Measurements from ENCODE around the gene SOS1.

Gene SOS1

GRCh38 chr2:39094717-39095363 is 26.0 kb downstream of the SOS1 start:
- POLR2A ChIA-PET: no interaction called here
- CTCF ChIA-PET: no interaction called here
- TF ChIP-seq LEF1 (IDR thresholded peaks at IDR 0.05; ENCODE audit: borderline replicate concordance): no peak
- TF ChIP-seq PKNOX1 (IDR thresholded peaks at IDR 0.05): no peak
- no peak for TF ChIP-seq NFRKB (IDR thresholded peaks at IDR 0.05)
- TF ChIP-seq SUZ12 (IDR thresholded peaks at IDR 0.05): no peak
- TF ChIP-seq BHLHE40 (IDR thresholded peaks at IDR 0.05; ENCODE audit: borderline replicate concordance): no peak
- TF ChIP-seq FOXK2 (IDR thresholded peaks at IDR 0.05): no peak
- no peak for TF ChIP-seq ARNT (IDR thresholded peaks at IDR 0.05)
- TF ChIP-seq ELF4 (IDR thresholded peaks at IDR 0.05): no peak
- TF ChIP-seq SP1 (IDR thresholded peaks at IDR 0.05): no peak
- TF ChIP-seq FOXA1 (IDR thresholded peaks at IDR 0.05): no peak
- DNase-seq (ENCODE audit: extremely low spot score): no peak

- ChIA-PET POLR2A (no interaction called here), CTCF (no interaction called here)
- no peak for DNase-seq (ENCODE audit: extremely low spot score)
- TF ChIP-seq TARDBP (IDR thresholded peaks at IDR 0.05): no peak
- no peak for TF ChIP-seq L3MBTL2 (conservative IDR thresholded peaks at IDR 0.05)
- TF ChIP-seq FOXM1 (IDR thresholded peaks at IDR 0.05; ENCODE audit: borderline replicate concordance): no peak
- TF ChIP-seq PKNOX1 (IDR thresholded peaks at IDR 0.05): no peak
- no peak for TF ChIP-seq CTBP1 (IDR thresholded peaks at IDR 0.05; ENCODE audit: borderline replicate concordance)
- no peak for TF ChIP-seq SP1 (IDR thresholded peaks at IDR 0.05)
- TF ChIP-seq LEF1 (IDR thresholded peaks at IDR 0.05; ENCODE audit: borderline replicate concordance): no peak
- TF ChIP-seq ARNT (IDR thresholded peaks at IDR 0.05): no peak
- TF ChIP-seq BHLHE40 (IDR thresholded peaks at IDR 0.05; ENCODE audit: borderline replicate concordance): no peak
- TF ChIP-seq ELF4 (IDR thresholded peaks at IDR 0.05): no peak
- no peak for TF ChIP-seq FOXA1 (IDR thresholded peaks at IDR 0.05)
- no peak for TF ChIP-seq ZNF384 (IDR thresholded peaks at IDR 0.05)
- no peak for TF ChIP-seq FOXK2 (IDR thresholded peaks at IDR 0.05)
- TF ChIP-seq SUZ12 (IDR thresholded peaks at IDR 0.05): no peak
- TF ChIP-seq HDGF (IDR thresholded peaks at IDR 0.05; ENCODE audit: borderline replicate concordance): no peak
- TF ChIP-seq NFRKB (IDR thresholded peaks at IDR 0.05): no peak
Observed at GRCh38 chr2:39093218-39093898, 27.5 kb downstream of the SOS1 start.

GRCh38 chr2:39091543-39091942 is 29.3 kb downstream of the SOS1 start:
- DNase-seq (ENCODE audit: extremely low spot score): no peak
- TF ChIP-seq SUZ12 (IDR thresholded peaks at IDR 0.05) (no peak), FOXM1 (IDR thresholded peaks at IDR 0.05; ENCODE audit: borderline replicate concordance) (no peak), L3MBTL2 (conservative IDR thresholded peaks at IDR 0.05) (no peak), CTBP1 (IDR thresholded peaks at IDR 0.05; ENCODE audit: borderline replicate concordance) (no peak), FOXK2 (IDR thresholded peaks at IDR 0.05) (no peak), PKNOX1 (IDR thresholded peaks at IDR 0.05) (no peak), FOXA1 (IDR thresholded peaks at IDR 0.05) (no peak), BHLHE40 (IDR thresholded peaks at IDR 0.05; ENCODE audit: borderline replicate concordance) (no peak), TARDBP (IDR thresholded peaks at IDR 0.05) (no peak), ARNT (IDR thresholded peaks at IDR 0.05) (no peak), ELF4 (IDR thresholded peaks at IDR 0.05) (no peak), NFRKB (IDR thresholded peaks at IDR 0.05) (no peak)
- ChIA-PET POLR2A (no interaction called here), CTCF (no interaction called here)

GRCh38 chr2:39091063-39091462 is 29.8 kb downstream of the SOS1 start:
- no peak for DNase-seq (ENCODE audit: extremely low spot score)
- TF ChIP-seq LEF1 (IDR thresholded peaks at IDR 0.05; ENCODE audit: borderline replicate concordance) (no peak), CTBP1 (IDR thresholded peaks at IDR 0.05; ENCODE audit: borderline replicate concordance) (no peak), FOXM1 (IDR thresholded peaks at IDR 0.05; ENCODE audit: borderline replicate concordance) (no peak), HDGF (IDR thresholded peaks at IDR 0.05; ENCODE audit: borderline replicate concordance) (no peak), NFRKB (IDR thresholded peaks at IDR 0.05) (no peak), BHLHE40 (IDR thresholded peaks at IDR 0.05; ENCODE audit: borderline replicate concordance) (no peak), SP1 (IDR thresholded peaks at IDR 0.05) (no peak), ARNT (IDR thresholded peaks at IDR 0.05) (no peak), TARDBP (IDR thresholded peaks at IDR 0.05) (no peak), ELF4 (IDR thresholded peaks at IDR 0.05) (no peak), L3MBTL2 (conservative IDR thresholded peaks at IDR 0.05) (no peak), FOXA1 (IDR thresholded peaks at IDR 0.05) (no peak), ZNF384 (IDR thresholded peaks at IDR 0.05) (no peak), PKNOX1 (IDR thresholded peaks at IDR 0.05) (no peak), FOXK2 (IDR thresholded peaks at IDR 0.05) (no peak), SUZ12 (IDR thresholded peaks at IDR 0.05) (no peak)
- ChIA-PET CTCF (no interaction called here), POLR2A (no interaction called here)

- POLR2A ChIA-PET: no interaction called here
- TF ChIP-seq SP1 (IDR thresholded peaks at IDR 0.05) (no peak), NFRKB (IDR thresholded peaks at IDR 0.05) (no peak), LEF1 (IDR thresholded peaks at IDR 0.05; ENCODE audit: borderline replicate concordance) (no peak), FOXA1 (IDR thresholded peaks at IDR 0.05) (no peak), ELF4 (IDR thresholded peaks at IDR 0.05) (no peak), FOXM1 (IDR thresholded peaks at IDR 0.05; ENCODE audit: borderline replicate concordance) (no peak), FOXK2 (IDR thresholded peaks at IDR 0.05) (no peak), HDGF (IDR thresholded peaks at IDR 0.05; ENCODE audit: borderline replicate concordance) (no peak), BHLHE40 (IDR thresholded peaks at IDR 0.05; ENCODE audit: borderline replicate concordance) (no peak), PKNOX1 (IDR thresholded peaks at IDR 0.05) (no peak)
- CTCF ChIA-PET: no interaction called here
- DNase-seq (ENCODE audit: extremely low spot score): no peak
Observed at GRCh38 chr2:39080152-39080551, 40.7 kb downstream of the SOS1 start.

Measured in HEK293T (cell line).